Stimulated activated CD4-positive, alpha-beta T cell treated with anti-CD3 and anti-CD28 coated beads, TNF-alpha, amount 100 ng/mL, for 4 hours (primary cell): ENCODE measurements around the gene RBAK.
"Not testable (repeated sequence)": the region's sequence is repeated elsewhere in the genome, so short reads cannot be mapped to it uniquely, and the experiment has no call there.

Experiments used
- DNase-seq, 3 experiments: peaks; one replicate each; pipeline ENCODE4 v3.0.0-alpha.2; 2020; ENCODE audit warnings: low read depth in 3 of 3

The RBAK gene

GRCh38 chr7:5051731-5052130 lies 6.1 kb downstream of the RBAK start:
- DNase-seq = not testable (repeated sequence)

DNA sequence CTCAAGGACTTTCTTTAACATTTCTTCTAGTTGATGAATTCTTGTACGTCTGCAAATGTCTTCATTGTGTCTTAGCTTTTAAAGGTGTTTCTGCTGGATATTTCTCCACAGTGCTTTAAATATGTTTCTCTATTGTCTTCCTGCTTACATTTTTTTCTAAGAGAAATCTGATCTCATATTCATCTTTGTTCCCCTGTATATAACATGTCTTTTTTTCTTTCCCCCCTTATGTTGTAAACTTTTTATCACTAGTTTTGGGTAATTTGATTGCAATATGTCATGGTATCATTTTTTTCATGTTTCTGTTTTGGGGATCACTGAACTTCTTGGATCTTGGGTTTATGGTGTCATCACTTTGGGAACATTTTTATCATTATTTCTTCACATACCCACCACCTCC lies 7.5 kb downstream of the RBAK start:
- DNase-seq = no peak

DNA sequence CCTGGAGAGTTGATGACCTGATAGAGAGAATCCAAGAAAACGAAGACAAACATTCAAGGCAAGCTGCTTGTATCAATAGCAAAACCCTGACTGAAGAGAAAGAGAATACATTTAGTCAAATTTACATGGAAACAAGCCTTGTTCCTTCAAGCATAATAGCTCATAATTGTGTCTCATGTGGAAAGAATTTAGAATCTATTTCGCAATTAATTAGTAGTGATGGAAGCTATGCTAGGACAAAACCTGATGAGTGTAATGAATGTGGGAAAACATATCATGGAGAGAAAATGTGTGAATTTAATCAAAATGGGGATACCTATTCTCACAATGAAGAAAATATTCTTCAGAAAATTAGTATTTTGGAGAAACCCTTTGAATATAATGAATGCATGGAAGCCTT lies 18.0 kb downstream of the RBAK start:
- no peak for DNase-seq

GRCh38 chr7:5064391-5065106 lies 18.9 kb downstream of the RBAK start:
- no peak for DNase-seq

DNA sequence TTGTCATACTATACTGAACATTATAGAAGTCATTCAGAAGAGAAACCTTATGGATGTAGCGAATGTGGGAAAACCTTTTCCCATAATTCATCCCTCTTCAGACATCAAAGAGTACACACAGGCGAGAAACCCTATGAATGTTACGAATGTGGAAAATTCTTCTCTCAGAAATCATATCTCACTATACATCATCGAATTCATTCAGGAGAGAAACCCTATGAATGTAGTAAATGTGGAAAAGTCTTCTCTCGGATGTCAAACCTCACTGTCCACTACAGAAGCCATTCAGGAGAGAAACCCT lies 19.4 kb downstream of the RBAK start:
- DNase-seq = no peak

DNA sequence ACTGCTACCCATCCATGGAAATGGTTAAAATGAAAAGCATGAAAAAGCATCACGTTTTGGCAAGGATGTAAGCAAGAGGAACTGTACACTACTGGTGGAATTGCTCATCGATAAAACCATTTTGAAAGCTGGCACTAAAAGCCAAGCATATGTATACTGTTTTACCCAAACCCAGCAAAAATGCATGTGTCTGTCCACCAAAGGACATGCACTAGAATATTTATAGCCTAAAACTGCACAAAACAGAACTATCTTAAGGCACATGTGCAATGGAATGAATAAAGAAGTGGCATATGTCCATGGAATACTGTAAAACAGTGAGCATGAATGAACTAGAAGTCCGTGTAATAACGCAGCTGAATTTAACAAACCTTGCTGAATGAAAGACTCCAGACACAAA lies 22.9 kb downstream of the RBAK start:
- DNase-seq = no peak

- no peak for DNase-seq
These were observed 24.5 kb downstream of the RBAK start for GRCh38 chr7:5070206-5070605.

DNA sequence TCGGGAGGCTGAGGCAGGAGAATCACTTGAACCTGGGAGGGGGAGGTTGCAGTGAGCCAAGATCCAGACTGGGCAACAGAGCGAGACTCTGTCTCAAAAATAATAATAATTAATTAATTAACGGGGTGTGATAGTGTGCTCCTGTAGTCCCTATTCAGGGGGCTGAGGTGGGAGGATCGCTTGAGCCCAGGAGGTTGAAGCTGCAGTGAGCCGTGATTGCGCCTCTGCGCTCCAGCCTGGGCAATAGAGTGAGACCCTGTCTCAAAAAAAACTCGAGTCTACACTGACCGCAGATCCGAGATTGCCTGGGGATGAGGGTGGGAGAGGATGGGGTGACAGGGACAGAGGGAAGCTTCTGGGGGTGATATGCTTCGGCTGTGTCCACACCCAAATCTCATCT lies 29.5 kb downstream of the RBAK start:
- DNase-seq = not testable (repeated sequence)

DNA sequence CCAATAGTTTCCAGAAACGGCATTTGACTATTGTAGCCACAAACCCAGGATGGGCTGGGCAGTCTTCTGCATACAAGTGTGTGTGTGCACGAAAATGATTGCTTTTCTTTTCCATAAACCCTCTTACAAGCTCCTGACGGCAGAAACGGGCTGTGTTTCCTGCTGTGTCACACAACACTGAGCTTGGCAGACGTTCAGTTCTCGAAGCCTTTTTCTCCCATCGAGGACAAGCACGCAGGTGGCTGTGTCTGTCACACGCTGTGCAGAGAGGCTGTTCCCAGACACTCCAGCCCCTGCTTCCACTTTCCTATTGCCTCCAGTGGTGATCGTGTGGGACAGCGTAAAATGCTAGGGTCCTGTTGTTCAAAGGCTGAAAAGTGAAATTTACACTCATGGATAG lies 32.1 kb downstream of the RBAK start:
- no peak for DNase-seq

- DNase-seq = no peak
These were observed 37.1 kb downstream of the RBAK start for GRCh38 chr7:5082806-5083205.

DNA sequence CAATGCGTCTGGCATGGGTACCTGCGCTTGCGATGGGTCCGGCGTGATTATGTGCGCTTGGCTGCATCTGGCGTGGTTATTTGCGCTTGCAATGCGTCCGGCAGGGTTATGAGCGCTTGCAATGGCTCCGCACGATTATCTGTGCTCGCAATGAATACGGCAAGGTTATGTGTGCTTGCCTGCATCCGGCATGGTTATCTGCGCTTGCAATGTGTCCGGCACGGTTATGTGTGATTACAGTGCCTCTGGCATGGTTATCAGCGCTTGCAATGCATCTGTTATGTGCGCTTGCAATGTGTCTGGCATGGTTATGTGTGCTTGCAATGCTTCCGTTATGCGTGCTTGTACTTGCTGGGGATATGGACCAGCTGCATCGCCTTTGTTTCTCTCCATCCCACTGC lies 37.7 kb downstream of the RBAK start:
- no peak for DNase-seq

GRCh38 chr7:5086256-5086655 lies 40.6 kb downstream of the RBAK start:
- DNase-seq = no peak

DNA sequence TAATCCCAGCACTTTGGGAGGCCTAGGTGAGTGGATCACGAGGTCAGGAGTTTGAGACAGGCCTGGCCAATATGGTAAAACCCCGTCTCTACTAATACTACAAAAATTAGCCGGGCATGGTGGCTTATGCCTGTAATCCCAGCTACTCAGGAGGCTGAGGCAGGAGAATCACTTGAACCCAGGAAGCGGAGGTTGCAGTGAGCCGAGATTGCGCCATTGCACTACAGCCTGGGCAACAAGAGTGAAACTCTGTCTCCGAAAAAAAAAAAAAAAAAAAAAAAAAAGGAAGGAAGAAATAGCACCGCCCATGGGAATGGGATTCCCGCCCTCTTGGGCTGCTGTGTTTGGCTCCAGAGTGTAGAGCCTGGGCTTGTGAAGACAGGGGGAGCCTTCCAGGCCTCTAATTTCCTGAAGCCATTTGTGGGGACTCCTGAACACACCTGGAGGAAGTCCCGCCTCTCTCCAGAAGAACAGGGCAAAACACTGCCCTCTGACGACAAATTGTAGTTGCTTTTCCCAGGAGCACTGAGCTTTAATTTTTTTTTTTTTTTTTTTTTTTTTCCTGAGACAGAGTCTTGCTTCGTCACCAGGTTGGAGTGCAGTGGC lies 42.7 kb downstream of the RBAK start:
- not testable (repeated sequence) for DNase-seq

- no peak for DNase-seq
These were observed 43.2 kb downstream of the RBAK start for GRCh38 chr7:5088906-5089305.

GRCh38 chr7:5093948-5094347 lies 48.3 kb downstream of the RBAK start:
- DNase-seq = no peak

GRCh38 chr7:5094641-5095040 lies 49.0 kb downstream of the RBAK start:
- DNase-seq = no peak

DNA sequence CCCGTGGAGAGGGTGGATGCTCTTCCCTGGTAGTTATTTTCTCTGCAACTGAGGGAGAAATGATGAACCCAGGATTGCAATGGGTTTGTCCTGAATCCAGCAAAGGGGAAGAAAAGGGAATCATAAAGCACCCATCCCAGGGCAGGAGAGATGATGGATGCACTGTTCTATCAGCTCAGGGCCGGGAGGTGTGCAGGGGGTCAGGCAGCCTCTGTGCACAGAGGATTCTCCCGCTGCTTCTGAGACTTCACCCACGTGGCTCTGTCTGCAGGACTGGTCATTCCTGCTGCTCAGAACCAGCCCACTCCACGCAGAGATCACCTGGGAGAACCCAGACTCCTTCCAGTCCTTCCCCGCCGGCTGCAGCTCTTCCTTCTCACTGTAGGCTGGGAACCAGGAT lies 70.7 kb downstream of the RBAK start:
- DNase-seq = no peak

DNA sequence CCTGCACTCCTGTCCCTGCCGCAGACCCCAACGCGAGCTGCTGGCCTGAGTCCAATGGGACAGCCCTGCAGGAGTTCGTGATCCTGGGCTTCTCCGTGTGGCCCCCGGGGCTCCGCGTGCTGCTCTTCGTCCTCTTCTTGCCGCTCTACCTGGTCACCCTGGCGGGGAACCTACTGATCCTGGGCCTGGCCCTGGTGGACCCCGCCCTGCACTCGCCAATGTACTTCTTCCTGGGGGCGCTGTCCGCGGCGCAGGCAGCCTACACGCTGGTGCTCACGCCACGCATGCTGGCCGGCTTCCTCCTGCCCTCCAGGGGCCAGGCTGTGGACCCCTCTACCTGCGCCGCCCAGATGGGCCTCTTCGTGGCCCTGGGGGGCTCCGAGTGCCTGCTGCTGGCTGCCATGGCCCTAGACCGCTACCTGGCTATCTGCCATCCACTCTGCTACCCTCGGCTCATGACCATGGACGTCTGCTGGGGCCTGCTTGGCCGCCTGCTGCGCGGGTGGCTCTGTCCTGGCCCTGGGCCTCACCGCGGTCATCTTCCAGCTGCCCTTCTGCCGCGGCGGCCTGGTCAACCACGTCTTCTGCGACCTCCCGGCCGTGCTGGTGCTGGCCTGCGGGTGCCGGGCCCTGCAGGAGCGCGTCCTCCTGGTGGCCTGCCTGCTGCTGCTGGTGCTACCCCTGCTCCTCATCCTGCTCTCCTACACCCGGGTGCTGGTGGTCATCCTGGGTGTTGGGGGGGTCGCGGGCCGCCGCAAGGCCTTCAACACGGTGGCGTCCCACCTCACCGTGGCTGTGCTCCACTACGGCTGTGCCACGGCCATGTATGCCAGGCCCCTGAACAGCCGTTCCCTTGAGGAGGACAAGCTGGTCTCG lies 71.7 kb downstream of the RBAK start:
- no peak for DNase-seq
